HEK293 (cell line): ENCODE results near the gene GIMAP6.
"Not testable (repeated sequence)": the region's sequence is repeated elsewhere in the genome, so short reads cannot be mapped to it uniquely, and the experiment has no call there.

ENCODE experiments used
- CTCF ChIA-PET: fragments of 350-600 bp; formaldehyde crosslinking; extraction: SDS; loops from one replicate; lab custom pipeline; 2021; ENCODE audit warnings: antibody characterized with exemption; lab: Yijun Ruan, JAX
- POLR2A ChIA-PET: fragments of 300-600 bp; formaldehyde crosslinking; extraction: SDS; loops from one replicate; lab custom pipeline; 2020; ENCODE audit warnings: antibody characterized with exemption, inconsistent platforms; lab: Yijun Ruan, JAX
- H3K27ac ChIP-seq: fragments of 200-500 bp; sonication (Bioruptor generic); 2 replicates; pipeline ENCODE4 v1.5.1; 2014; ENCODE audit warnings: low read depth, low read length, control low read depth, inconsistent platforms; ENCODE audit errors: extremely low read depth
- H3K36me3 ChIP-seq, 2 experiments: fragments of 200-500 bp in 1 of 2; sonication (Bioruptor generic) in 1 of 2; 1 replicate in 1 of 2; 2 replicates in 1 of 2; pipeline ENCODE4 v1.5.1; 2014 to 2017; ENCODE audit warnings: inconsistent platforms in 2 of 2, low read length in 2 of 2; ENCODE audit not compliant: control insufficient read depth in 2 of 2, insufficient read depth in 1 of 2
- H3K4me1 ChIP-seq: fragments of 200-500 bp; sonication (Bioruptor generic); 2 replicates; pipeline ENCODE4 v1.5.1; 2014; ENCODE audit warnings: mild to moderate bottlenecking, low read length, inconsistent platforms; ENCODE audit not compliant: control insufficient read depth, insufficient read depth
- H3K4me3 ChIP-seq: 2 replicates; pipeline ENCODE4 v1.5.1; 2011; ENCODE audit warnings: low read depth, mild to moderate bottlenecking, control low read depth, low read length, moderate library complexity
- H3K9me3 ChIP-seq: fragments of 200-500 bp; sonication (Bioruptor generic); 2 replicates; pipeline ENCODE4 v1.5.1; 2014; ENCODE audit warnings: low read depth, low read length, inconsistent platforms; ENCODE audit not compliant: control insufficient read depth, insufficient read depth
- BCL11A ChIP-seq: fragments of 450-650 bp; formaldehyde crosslinking; IDR thresholded peaks from 2 replicates; pipeline ENCODE4 v1.5.1; 2016; ENCODE audit warnings: low read depth, missing biosample characterization, missing genetic modification characterization
- KLF1 ChIP-seq: fragments of 450-650 bp; formaldehyde crosslinking; IDR thresholded peaks from 2 replicates; pipeline ENCODE4 v1.5.1; 2016; ENCODE audit warnings: missing biosample characterization, missing genetic modification characterization
- KLF9 ChIP-seq: fragments of 450-650 bp; formaldehyde crosslinking; IDR thresholded peaks from 2 replicates; pipeline ENCODE4 v1.5.1; 2016; ENCODE audit warnings: missing biosample characterization, missing genetic modification characterization, low read depth
- PATZ1 ChIP-seq: fragments of 450-650 bp; formaldehyde crosslinking; IDR thresholded peaks from 2 replicates; pipeline ENCODE4 v1.5.1; 2016; ENCODE audit warnings: missing biosample characterization, missing genetic modification characterization
- REPIN1 ChIP-seq: fragments of 450-650 bp; formaldehyde crosslinking; IDR thresholded peaks from 2 replicates; pipeline ENCODE4 v1.5.1; 2017; ENCODE audit warnings: missing biosample characterization, missing genetic modification characterization, low read depth
- SETDB1 ChIP-seq: IDR thresholded peaks from one replicate; pipeline ENCODE4 v1.6.1; 2017; ENCODE audit warnings: mild to moderate bottlenecking, low read length, moderate library complexity, mixed read lengths; ENCODE audit not compliant: insufficient read length
- SP2 ChIP-seq: fragments of 450-650 bp; formaldehyde crosslinking; IDR thresholded peaks from 2 replicates; pipeline ENCODE4 v1.5.1; 2016; ENCODE audit warnings: missing biosample characterization, missing genetic modification characterization
- ZNF114 ChIP-seq: fragments of 450-650 bp; formaldehyde crosslinking; IDR thresholded peaks from 2 replicates; pipeline ENCODE4 v1.5.0; 2017; ENCODE audit warnings: missing biosample characterization, missing genetic modification characterization
- ZNF2 ChIP-seq: fragments of 450-650 bp; formaldehyde crosslinking; IDR thresholded peaks from 2 replicates; pipeline ENCODE4 v1.5.1; 2016; ENCODE audit warnings: missing biosample characterization, missing genetic modification characterization
- ZNF280D ChIP-seq: fragments of 450-650 bp; formaldehyde crosslinking; IDR thresholded peaks from 2 replicates; pipeline ENCODE4 v1.5.1; 2016; ENCODE audit warnings: missing biosample characterization, missing genetic modification characterization
- ZNF37A ChIP-seq: fragments of 450-650 bp; IDR thresholded peaks from 2 replicates; pipeline ENCODE4 v1.5.1; 2018; ENCODE audit warnings: missing biosample characterization, missing genetic modification characterization
- ZNF426 ChIP-seq: fragments of 450-650 bp; formaldehyde crosslinking; IDR thresholded peaks from 2 replicates; pipeline ENCODE4 v1.5.1; 2017; ENCODE audit warnings: missing biosample characterization, missing genetic modification characterization, mild to moderate bottlenecking, inconsistent platforms, moderate library complexity
- ZNF621 ChIP-seq: fragments of 450-650 bp; formaldehyde crosslinking; IDR thresholded peaks from 2 replicates; pipeline ENCODE4 v1.5.1; 2017; ENCODE audit warnings: missing biosample characterization, missing genetic modification characterization
- ZNF654 ChIP-seq: fragments of 450-650 bp; formaldehyde crosslinking; IDR thresholded peaks from 2 replicates; pipeline ENCODE4 v1.5.1; 2016; ENCODE audit warnings: low read depth, missing biosample characterization, missing genetic modification characterization
- ZNF660 ChIP-seq: fragments of 450-650 bp; IDR thresholded peaks from 2 replicates; pipeline ENCODE4 v1.5.1; 2018; ENCODE audit warnings: missing biosample characterization, mild to moderate bottlenecking, missing genetic modification characterization
- ZNF747 ChIP-seq: fragments of 450-650 bp; formaldehyde crosslinking; IDR thresholded peaks from 2 replicates; pipeline ENCODE4 v1.5.1; 2016; ENCODE audit warnings: missing biosample characterization, missing genetic modification characterization
- ZNF76 ChIP-seq: fragments of 450-650 bp; formaldehyde crosslinking; IDR thresholded peaks from 2 replicates; pipeline ENCODE4; 2016; ENCODE audit warnings: low read depth, missing biosample characterization, missing genetic modification characterization, borderline replicate concordance
- ZNF768 ChIP-seq: fragments of 450-650 bp; formaldehyde crosslinking; IDR thresholded peaks from 2 replicates; pipeline ENCODE4 v1.5.1; 2018; ENCODE audit warnings: missing biosample characterization, mild to moderate bottlenecking, missing genetic modification characterization
- ZSCAN23 ChIP-seq: fragments of 450-650 bp; formaldehyde crosslinking; IDR thresholded peaks from 2 replicates; pipeline ENCODE4 v1.5.1; 2016; ENCODE audit warnings: missing biosample characterization, missing genetic modification characterization
- ZSCAN5A ChIP-seq: fragments of 450-650 bp; formaldehyde crosslinking; IDR thresholded peaks from 2 replicates; pipeline ENCODE4 v1.5.1; 2016; ENCODE audit warnings: missing biosample characterization, missing genetic modification characterization

The GIMAP6 gene

GRCh38 chr7:150585199-150585598 is 47.0 kb downstream of the GIMAP6 start:
- POLR2A ChIA-PET, result no interaction called here
- no peak overlapping the region for H3K27ac ChIP-seq
- no peaks in the 10 kb centered on the region for H3K4me1 ChIP-seq
- H3K36me3 ChIP-seq, result no peaks in the 10 kb centered on the region
- H3K9me3 ChIP-seq, result no peaks in the 10 kb centered on the region
- H3K4me3 ChIP-seq, result no peak overlapping the region
- TF ChIP-seq ZNF660 (tag by site-specific recombination) (no peak), ZNF37A (tag by site-specific recombination) (no peak), ZNF114 (tag by site-specific recombination) (no peak), ZNF76 (tag by site-specific recombination) (no peak), ZSCAN5A (tag by site-specific recombination) (no peak), KLF9 (no peak), ZNF426 (tag by site-specific recombination) (no peak), ZNF621 (no peak), SETDB1 (no peak), ZNF768 (tag by site-specific recombination) (no peak), ZNF2 (tag by site-specific recombination) (no peak), KLF1 (tag by site-specific recombination) (no peak), BCL11A (no peak), ZNF747 (tag by site-specific recombination) (no peak), PATZ1 (no peak), REPIN1 (tag by site-specific recombination) (no peak), ZNF654 (tag by site-specific recombination) (no peak), ZNF280D (tag by site-specific recombination) (no peak), SP2 (tag by site-specific recombination) (no peak)
- CTCF ChIA-PET, result interaction anchor here (0.6 kb wide), 1 partner anchor 33 kb away, joined by 4 read pairs; no protein-coding TSS in a partner anchor

GRCh38 chr7:150580638-150581394 is 51.4 kb downstream of the GIMAP6 start:
- POLR2A ChIA-PET, result no interaction called here
- CTCF ChIA-PET, result no interaction called here
- no peaks in the 10 kb centered on the region for H3K4me1 ChIP-seq
- no peak overlapping the region for H3K27ac ChIP-seq
- H3K36me3 ChIP-seq, result no peaks in the 10 kb centered on the region
- TF ChIP-seq ZSCAN23 (tag by site-specific recombination), result no peak
- H3K9me3 ChIP-seq, result no peaks in the 10 kb centered on the region
- H3K4me3 ChIP-seq, result no peak overlapping the region

- H3K9me3 ChIP-seq, CTCF ChIA-PET: not testable (repeated sequence)
These were observed 52.1 kb downstream of the GIMAP6 start for GRCh38 chr7:150579979-150580637.

More at GRCh38 chr7:150579979-150580637, 52.1 kb downstream of the GIMAP6 start:
- POLR2A ChIA-PET, H3K4me1 ChIP-seq, H3K36me3 ChIP-seq, H3K27ac ChIP-seq, H3K4me3 ChIP-seq: not testable (repeated sequence)
